GM12878 (cell line): ENCODE data around the gene CAPN1. TPM values are rescaled to one million over a fixed set of nuclear protein-coding genes. Genes with fewer than 3 reads are reported as not detected.

Experiments
- BCL3 ChIP-seq: IDR thresholded peaks from 2 replicates; pipeline ENCODE4 v1.6.1; 2011; ENCODE audit warnings: borderline replicate concordance, low read depth, mild to moderate bottlenecking, moderate library complexity, low read length; ENCODE audit not compliant: insufficient read depth, poor library complexity, severe bottlenecking
- CBX5 ChIP-seq: sonication (generic); IDR thresholded peaks from 2 replicates; pipeline ENCODE4 v1.6.1; 2016; ENCODE audit warnings: low read depth, moderate library complexity, mild to moderate bottlenecking, inconsistent platforms
- CUX1 ChIP-seq: IDR thresholded peaks from 2 replicates; pipeline ENCODE4 v1.6.1; 2012; ENCODE audit warnings: improper control_type of control experiment, low read depth, low read length; ENCODE audit not compliant: insufficient replicate concordance
- EED ChIP-seq: sonication (generic); IDR thresholded peaks from 2 replicates; pipeline ENCODE4 v1.6.1; 2016; ENCODE audit warnings: antibody characterized with exemption, low read depth
- EGR1 ChIP-seq, 2 experiments: IDR thresholded peaks; 1 replicate in 1 of 2; 2 replicates in 1 of 2; pipeline ENCODE4 v1.6.1; 2011 to 2012; ENCODE audit warnings: low read depth in 2 of 2, low read length in 2 of 2, borderline replicate concordance in 1 of 2, mild to moderate bottlenecking in 1 of 2, moderate library complexity in 1 of 2
- FOXM1 ChIP-seq: IDR thresholded peaks from 2 replicates; pipeline ENCODE4 v1.6.1; 2012; ENCODE audit warnings: low read depth, mild to moderate bottlenecking, inconsistent platforms, low read length, moderate library complexity
- HSF1 ChIP-seq: fragments of 150-350 bp; IDR thresholded peaks from 2 replicates; pipeline ENCODE4 v1.6.1; 2014; ENCODE audit warnings: mild to moderate bottlenecking, low read depth, low read length
- IRF3 ChIP-seq: fragments of 450-650 bp; IDR thresholded peaks from 2 replicates; pipeline ENCODE4 v1.6.1; 2014; ENCODE audit warnings: mild to moderate bottlenecking
- JUND ChIP-seq: IDR thresholded peaks from 2 replicates; pipeline ENCODE4 v1.6.1; 2012; ENCODE audit warnings: low read depth, mild to moderate bottlenecking, low read length, improper control_type of control experiment, moderate library complexity
- KLF5 ChIP-seq: fragments of 450-650 bp; IDR thresholded peaks from 2 replicates; pipeline ENCODE4 v1.6.1; 2014; ENCODE audit warnings: mild to moderate bottlenecking; ENCODE audit not compliant: partially characterized antibody
- NFIC ChIP-seq: IDR thresholded peaks from 2 replicates; pipeline ENCODE4 v1.6.1; 2012; ENCODE audit warnings: low read depth, mild to moderate bottlenecking, inconsistent platforms, low read length, moderate library complexity
- RELB ChIP-seq: fragments of 450-650 bp; IDR thresholded peaks from 2 replicates; pipeline ENCODE4 v1.6.1; 2017; ENCODE audit warnings: low read depth, mild to moderate bottlenecking, moderate library complexity
- SKIL ChIP-seq: fragments of 450-650 bp; IDR thresholded peaks from 2 replicates; pipeline ENCODE4 v1.6.1; 2017; ENCODE audit warnings: mild to moderate bottlenecking, low read depth, inconsistent platforms; ENCODE audit not compliant: poor library complexity, severe bottlenecking
- SUPT20H ChIP-seq: IDR thresholded peaks from 2 replicates; pipeline ENCODE4 v1.6.1; 2011; ENCODE audit warnings: low read depth, mild to moderate bottlenecking, low read length, moderate library complexity, borderline replicate concordance; ENCODE audit not compliant: control insufficient read depth
- TARDBP ChIP-seq: IDR thresholded peaks from 2 replicates; pipeline ENCODE4 v1.6.1; 2016; ENCODE audit warnings: borderline replicate concordance
- polyA plus RNA-seq, 11 experiments: library from polyadenylated mRNA; depleted of rRNA in 4 of 11; unstranded in 6 of 11; stranded (reverse) in 5 of 11; fragments of >200 nt; fragmentation: Nextera tagmentation in 4 of 11; fragmentation: Illumina TruSeq in 1 of 11; extraction: Ambion mirVana in 4 of 11; extraction: Trizol in 1 of 11; gene quantifications; 1 replicate in 1 of 11; 2 replicates in 10 of 11; pipeline versions ENCODE4 v1.2.1 to v1.2.3, GENCODE V29; 2011 to 2016; ENCODE audit warnings: inconsistent platforms in 2 of 11, missing spikeins in 2 of 11, low read depth in 1 of 11
- total RNA-seq, 4 experiments: library from RNA; depleted of rRNA in 3 of 4; stranded (reverse); fragments of >200 nt in 3 of 4; fragmentation: Illumina TruSeq in 1 of 4; extraction: Trizol in 1 of 4; gene quantifications; 2 replicates each; pipeline versions ENCODE4 v1.2.1 to v1.2.3, GENCODE V29; 2013 to 2021

Gene CAPN1
- total and polyA plus RNA-seq, 10 of the 15 experiments (the other 5 are each of a cell fraction or from before 2014, with no cell fraction given), result 2.2 to 167 (median 77.3) TPM

GRCh38 chr11:65180877-65181568, 705 bp upstream of the CAPN1 start (continued):
- no peak for TF ChIP-seq CUX1
- no peak for TF ChIP-seq NFIC
- no peak for TF ChIP-seq IRF3
- TF ChIP-seq RELB, result peak; percentile 48; the same call in 1 of the 2 replicates
- no peak for TF ChIP-seq JUND
- TF ChIP-seq HSF1, result no peak
- 0 out of 3 replicates have a peak, but pooled peaks of 1 of the 2 experiments have one; percentile 38 for TF ChIP-seq EGR1 (IDR thresholded peaks at IDR 0.05; ENCODE audit: borderline replicate concordance in 1 of 2, low read depth in 2 of 2, low read length in 2 of 2)
- peak; percentile 73 for TF ChIP-seq EED
- no peak for TF ChIP-seq CBX5
- no peak for TF ChIP-seq BCL3
- no peak for TF ChIP-seq SKIL
- no peak for TF ChIP-seq FOXM1
- TF ChIP-seq SUPT20H, result no peak
- TF ChIP-seq TARDBP, result no peak
- no peak for TF ChIP-seq KLF5
